ENCODE results near the gene KLC3.

The KLC3 gene

GRCh38 chr19:45348367-45349125 lies 8.0 kb downstream of the KLC3 start:
- DNase-seq (ENCODE audit: low read depth in 1 of 2, low spot score in 1 of 2), result no peak

GRCh38 chr19:45349126-45349415 lies 8.5 kb downstream of the KLC3 start:
- DNase-seq (ENCODE audit: low read depth in 1 of 2, low spot score in 1 of 2), result no peak

- no peak for DNase-seq (ENCODE audit: low read depth in 1 of 2, low spot score in 1 of 2)
These were observed 8.9 kb downstream of the KLC3 start for GRCh38 chr19:45349430-45349941.

- DNase-seq (ENCODE audit: low read depth in 1 of 2, low spot score in 1 of 2), result no peak
These were observed 10.0 kb downstream of the KLC3 start for GRCh38 chr19:45350477-45351058.

GRCh38 chr19:45351401-45351952 lies 10.9 kb downstream of the KLC3 start:
- DNase-seq (ENCODE audit: low read depth in 1 of 2, low spot score in 1 of 2), result no peak

- DNase-seq (ENCODE audit: low read depth in 1 of 2, low spot score in 1 of 2), result no peak
These were observed 11.5 kb downstream of the KLC3 start for GRCh38 chr19:45352062-45352461.

- DNase-seq (ENCODE audit: low read depth in 1 of 2, low spot score in 1 of 2), result no peak
These were observed 11.9 kb downstream of the KLC3 start for GRCh38 chr19:45352471-45352870.

GRCh38 chr19:45352914-45353796 lies 12.6 kb downstream of the KLC3 start:
- DNase-seq (ENCODE audit: low read depth in 1 of 2, low spot score in 1 of 2), result no peak

GRCh38 chr19:45354241-45354842 lies 13.8 kb downstream of the KLC3 start:
- DNase-seq (ENCODE audit: low read depth in 1 of 2, low spot score in 1 of 2), result no peak

GRCh38 chr19:45355402-45355801 lies 14.9 kb downstream of the KLC3 start:
- DNase-seq (ENCODE audit: low read depth in 1 of 2, low spot score in 1 of 2), result no peak

GRCh38 chr19:45355910-45356309 lies 15.4 kb downstream of the KLC3 start:
- DNase-seq (ENCODE audit: low read depth in 1 of 2, low spot score in 1 of 2), result no peak

GRCh38 chr19:45356760-45357444 lies 16.4 kb downstream of the KLC3 start:
- no peak for DNase-seq (ENCODE audit: low read depth in 1 of 2, low spot score in 1 of 2)

- no peak for DNase-seq (ENCODE audit: low read depth in 1 of 2, low spot score in 1 of 2)
These were observed 16.9 kb downstream of the KLC3 start for GRCh38 chr19:45357445-45357783.

GRCh38 chr19:45358213-45358792 lies 17.8 kb downstream of the KLC3 start:
- DNase-seq (ENCODE audit: low read depth in 1 of 2, low spot score in 1 of 2), result no peak

- DNase-seq (ENCODE audit: low read depth in 1 of 2, low spot score in 1 of 2), result no peak
These were observed 21.1 kb downstream of the KLC3 start for GRCh38 chr19:45361608-45362007.

GRCh38 chr19:45362291-45362690 lies 21.7 kb downstream of the KLC3 start:
- DNase-seq (ENCODE audit: low read depth in 1 of 2, low spot score in 1 of 2), result no peak

- DNase-seq (ENCODE audit: low read depth in 1 of 2, low spot score in 1 of 2), result no peak
These were observed 23.4 kb downstream of the KLC3 start for GRCh38 chr19:45363861-45364459.

- DNase-seq (ENCODE audit: low read depth in 1 of 2, low spot score in 1 of 2), result no peak
These were observed 24.1 kb downstream of the KLC3 start for GRCh38 chr19:45364696-45365095.

- DNase-seq (ENCODE audit: low read depth in 1 of 2, low spot score in 1 of 2), result no peak
These were observed 27.6 kb downstream of the KLC3 start for GRCh38 chr19:45368127-45368526.

- DNase-seq (ENCODE audit: low read depth in 1 of 2, low spot score in 1 of 2), result no peak
These were observed 28.3 kb downstream of the KLC3 start for GRCh38 chr19:45368737-45369340.
